Esophagus squamous epithelium (tissue), 5 donors: ENCODE results near the gene DOK3. TPM values are rescaled to one million over a fixed set of nuclear protein-coding genes. Genes with fewer than 3 reads are reported as not detected.

Experiments used
- DNase-seq: peaks from one replicate; lab custom pipeline; 2025; lab: John Stamatoyannopoulos, UW
- H3K27ac ChIP-seq, 4 donors: fragments of 200-600 bp; sonication (generic); one replicate each; pipeline ENCODE4 v1.5.1; 2016 to 2019; ENCODE audit warnings: mild to moderate bottlenecking in 1 of 4
- H3K27me3 ChIP-seq, 4 donors: fragments of 200-600 bp; sonication (generic); 1 replicate in 3 of 4; 2 replicates in 1 of 4; pipeline versions ENCODE4 v1.5.1 to v1.6.0; 2017 to 2021; ENCODE audit warnings: antibody characterized with exemption in 1 of 4
- H3K36me3 ChIP-seq, 3 donors: fragments of 200-600 bp; sonication (generic); one replicate each; pipeline ENCODE4 v1.5.1; 2016 to 2019
- H3K4me1 ChIP-seq, 3 donors: fragments of 200-600 bp; sonication (generic); one replicate each; pipeline ENCODE4 v1.5.1; 2017 to 2019
- H3K4me3 ChIP-seq, 4 donors: fragments of 200-600 bp; sonication (generic); 1 replicate in 3 of 4; 2 replicates in 1 of 4; pipeline ENCODE4 v1.5.1; 2016 to 2019; ENCODE audit warnings: mild to moderate bottlenecking in 2 of 4, moderate library complexity in 1 of 4
- H3K9me3 ChIP-seq, 3 donors: fragments of 200-600 bp; sonication (generic); one replicate each; pipeline ENCODE4 v1.5.1; 2016 to 2019
- CTCF ChIP-seq, 6 experiments: fragments of 450-650 bp in 4 of 6; fragments of 200-600 bp in 2 of 6; sonication (generic) in 2 of 6; IDR thresholded peaks; one replicate each; pipeline ENCODE4 v1.5.1; 2016 to 2019; ENCODE audit warnings: antibody characterized with exemption in 6 of 6, mild to moderate bottlenecking in 4 of 6, moderate library complexity in 4 of 6
- POLR2A ChIP-seq, 4 donors: fragments of 450-650 bp; IDR thresholded peaks; one replicate each; pipeline ENCODE4 v1.6.1; 2017; ENCODE audit warnings: antibody characterized with exemption in 4 of 4, mild to moderate bottlenecking in 4 of 4, moderate library complexity in 3 of 4
- WGBS, 2 donors: methylation state at CpG; one replicate each; pipeline ENCODE4 v1.1.5; 2018; 5-methylcytosine and 5-hydroxymethylcytosine counted together
- intact Hi-C: fragments of 100-400 bp; cut with DNase I; formaldehyde crosslinking; loops from one replicate; pipeline ENCODE4 v1.15.0; 2022
- total RNA-seq, 4 donors: library from RNA; depleted of rRNA; stranded (reverse); fragments of >200 nt; gene quantifications; one replicate each; pipeline ENCODE4 v1.1.0, GENCODE V29; 2016
- donor health status: DM: yes; HTN: yes; CAD: no.

Gene DOK3
- total RNA-seq, 4 donors from 2014 or later = 2.4 to 7.2 (median 4.4) TPM

- Histone ChIP-seq H3K27me3 (no peaks in the 10 kb centered on the region), H3K9me3 (no peaks in the 10 kb centered on the region), H3K4me3 (no peak overlapping the region), H3K36me3 (peaks cover 25 to 60% (median 36%) of the 10 kb centered on the region in 3 donors), H3K27ac (no peak overlapping the region), H3K4me1 (peaks cover 11 to 36% (median 15%) of the 10 kb centered on the region in 3 donors)
- 80 to 86% methylated on average over 3 to 8 of the region's 34 CpGs for WGBS, 2 donors
- intact Hi-C loops = no loop called here
- TF ChIP-seq CTCF (IDR thresholded peaks at IDR 0.05) (no peak), POLR2A (IDR thresholded peaks at IDR 0.05) (no peak)
- no peak for DNase-seq
Observed at GRCh38 chr5:177511796-177512675, 2.4 kb upstream of the DOK3 start.

- intact Hi-C loops = no loop called here
- TF ChIP-seq CTCF (IDR thresholded peaks at IDR 0.05) (no peak), POLR2A (IDR thresholded peaks at IDR 0.05) (no peak)
- WGBS, 2 donors = 71 to 100% methylated on average over 2 of the region's 5 CpGs
- peak overlapping the region in 1 of 4 donors; percentile 79 for H3K27ac ChIP-seq
- peaks cover 10 to 33% (median 15%) of the 10 kb centered on the region in 3 donors for H3K4me1 ChIP-seq
- DNase-seq = no peak
- H3K36me3 ChIP-seq = peaks cover 25 to 60% (median 36%) of the 10 kb centered on the region in 3 donors
- no peak overlapping the region for H3K4me3 ChIP-seq
- no peaks in the 10 kb centered on the region for H3K27me3 ChIP-seq
- no peaks in the 10 kb centered on the region for H3K9me3 ChIP-seq
Observed at GRCh38 chr5:177511181-177511580, 1.6 kb upstream of the DOK3 start.

GRCh38 chr5:177510567-177511053 is 984 bp upstream of the DOK3 start:
- no peak for DNase-seq
- Histone ChIP-seq H3K9me3 (no peaks in the 10 kb centered on the region), H3K4me1 (peaks cover 4 to 27% (median 9%) of the 10 kb centered on the region in 3 donors), H3K27ac (peak overlapping the region in 3 of 4 donors; percentile 46 to 79 (median 55)), H3K4me3 (no peak overlapping the region), H3K27me3 (no peaks in the 10 kb centered on the region), H3K36me3 (peaks cover 25 to 58% (median 36%) of the 10 kb centered on the region in 3 donors)
- 66 to 81% methylated on average over 14 to 15 of the region's 15 CpGs for WGBS, 2 donors
- intact Hi-C loops = no loop called here
- TF ChIP-seq POLR2A (IDR thresholded peaks at IDR 0.05) (peak in 1 of 4 donors; percentile 40), CTCF (IDR thresholded peaks at IDR 0.05) (no peak)

- DNase-seq = no peak
- no peaks in the 10 kb centered on the region for H3K27me3 ChIP-seq
- H3K9me3 ChIP-seq = no peaks in the 10 kb centered on the region
- peaks cover 0 to 22% (median 5%) of the 10 kb centered on the region in 3 donors for H3K4me1 ChIP-seq
- TF ChIP-seq POLR2A (IDR thresholded peaks at IDR 0.05) (no peak), CTCF (IDR thresholded peaks at IDR 0.05) (no peak)
- peak overlapping the region in 3 of 4 donors; percentile 46 to 79 (median 55) for H3K27ac ChIP-seq
- intact Hi-C loops = no loop called here
- H3K36me3 ChIP-seq = peaks cover 25 to 53% (median 36%) of the 10 kb centered on the region in 3 donors
- 63 to 67% methylated on average over 5 to 8 of the region's 11 CpGs for WGBS, 2 donors
- peak overlapping the region in 2 of 4 donors; percentile 30 to 52 for H3K4me3 ChIP-seq
Observed at GRCh38 chr5:177509991-177510566, 453 bp upstream of the DOK3 start.
